Right lobe of liver (tissue), 4 donors: ENCODE measurements around the gene PLLP.

ENCODE experiments used
- CTCF ChIP-seq, 4 donors: fragments of 200-600 bp in 3 of 4; fragments of 450-650 bp in 1 of 4; IDR thresholded peaks; one replicate each; pipeline versions ENCODE4 v1.5.1 to v1.8.0; 2016 to 2022; ENCODE audit warnings: antibody characterized with exemption in 4 of 4, mild to moderate bottlenecking in 2 of 4
- POLR2A ChIP-seq: fragments of 450-650 bp; IDR thresholded peaks from one replicate; pipeline ENCODE4 v1.6.1; 2017; ENCODE audit warnings: antibody characterized with exemption, mild to moderate bottlenecking
- donor health status: DM: no; HTN: no; CAD: no.
- donor health status: DM: no; HTN: no; CAD: no.
- donor health status: DM: no; HTN: yes; CAD: no.

- TF ChIP-seq CTCF (IDR thresholded peaks at IDR 0.05) = no peak
- no peak for TF ChIP-seq POLR2A
Measured at GRCh38 chr16:57299009-57299718, 14.7 kb upstream of the PLLP start.
